GM18907 (cell line): ENCODE data around the gene FHIP2A.
"Not testable (repeated sequence)": the region's sequence is repeated elsewhere in the genome, so short reads cannot be mapped to it uniquely, and the experiment has no call there.

ENCODE experiments used
- ATAC-seq: cut with Tn5 transposase; IDR thresholded peaks from one replicate; pipeline ENCODE4 v1.9.1; 2021; ENCODE audit warnings: mild to moderate bottlenecking, moderate library complexity; ENCODE audit not compliant: unreplicated experiment

Gene FHIP2A, protein sequence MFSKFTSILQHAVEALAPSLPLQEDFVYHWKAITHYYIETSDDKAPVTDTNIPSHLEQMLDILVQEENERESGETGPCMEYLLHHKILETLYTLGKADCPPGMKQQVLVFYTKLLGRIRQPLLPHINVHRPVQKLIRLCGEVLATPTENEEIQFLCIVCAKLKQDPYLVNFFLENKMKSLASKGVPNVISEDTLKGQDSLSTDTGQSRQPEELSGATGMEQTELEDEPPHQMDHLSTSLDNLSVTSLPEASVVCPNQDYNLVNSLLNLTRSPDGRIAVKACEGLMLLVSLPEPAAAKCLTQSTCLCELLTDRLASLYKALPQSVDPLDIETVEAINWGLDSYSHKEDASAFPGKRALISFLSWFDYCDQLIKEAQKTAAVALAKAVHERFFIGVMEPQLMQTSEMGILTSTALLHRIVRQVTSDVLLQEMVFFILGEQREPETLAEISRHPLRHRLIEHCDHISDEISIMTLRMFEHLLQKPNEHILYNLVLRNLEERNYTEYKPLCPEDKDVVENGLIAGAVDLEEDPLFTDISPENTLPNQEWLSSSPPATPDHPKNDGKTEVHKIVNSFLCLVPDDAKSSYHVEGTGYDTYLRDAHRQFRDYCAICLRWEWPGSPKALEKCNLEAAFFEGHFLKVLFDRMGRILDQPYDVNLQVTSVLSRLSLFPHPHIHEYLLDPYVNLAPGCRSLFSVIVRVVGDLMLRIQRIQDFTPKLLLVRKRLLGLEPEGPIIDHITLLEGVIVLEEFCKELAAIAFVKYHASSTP

DNA sequence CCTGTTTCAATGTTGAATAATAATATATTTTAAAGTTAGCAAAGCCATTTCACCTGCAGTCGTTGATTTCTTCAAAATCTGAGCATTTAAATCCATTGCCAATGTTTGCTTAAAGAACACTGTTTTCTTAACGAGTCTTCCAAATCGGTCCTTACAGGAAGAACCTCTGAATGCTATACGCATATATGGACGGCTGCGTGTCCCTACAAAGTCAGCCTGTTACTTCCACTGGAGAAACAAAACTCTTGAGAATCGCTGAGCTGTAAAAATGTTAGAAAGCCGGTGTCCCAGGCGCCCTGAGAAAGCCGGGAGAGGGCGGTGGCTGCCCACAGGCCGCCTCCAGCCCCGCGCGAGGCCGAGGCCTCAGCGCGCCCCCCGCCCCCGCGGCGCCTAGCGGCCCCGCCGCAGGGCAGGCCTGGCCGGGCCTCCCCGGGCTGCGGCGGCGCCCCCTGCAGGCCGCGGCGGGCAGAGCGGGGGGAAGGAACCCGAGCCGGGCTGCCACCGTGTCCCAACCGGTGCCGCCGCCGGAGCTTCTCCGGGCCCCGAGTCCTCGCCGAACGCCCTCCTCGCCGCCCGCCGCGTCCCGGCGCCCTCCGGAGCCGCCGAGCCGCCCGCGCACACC, at the start of gene FHIP2A:
FHIP2A (plus strand) TSS at position 488 of the 622 bp plus-strand sequence. CDS start 299 bp downstream, outside the sequence.
- ATAC-seq, result peak; percentile 84

DNA sequence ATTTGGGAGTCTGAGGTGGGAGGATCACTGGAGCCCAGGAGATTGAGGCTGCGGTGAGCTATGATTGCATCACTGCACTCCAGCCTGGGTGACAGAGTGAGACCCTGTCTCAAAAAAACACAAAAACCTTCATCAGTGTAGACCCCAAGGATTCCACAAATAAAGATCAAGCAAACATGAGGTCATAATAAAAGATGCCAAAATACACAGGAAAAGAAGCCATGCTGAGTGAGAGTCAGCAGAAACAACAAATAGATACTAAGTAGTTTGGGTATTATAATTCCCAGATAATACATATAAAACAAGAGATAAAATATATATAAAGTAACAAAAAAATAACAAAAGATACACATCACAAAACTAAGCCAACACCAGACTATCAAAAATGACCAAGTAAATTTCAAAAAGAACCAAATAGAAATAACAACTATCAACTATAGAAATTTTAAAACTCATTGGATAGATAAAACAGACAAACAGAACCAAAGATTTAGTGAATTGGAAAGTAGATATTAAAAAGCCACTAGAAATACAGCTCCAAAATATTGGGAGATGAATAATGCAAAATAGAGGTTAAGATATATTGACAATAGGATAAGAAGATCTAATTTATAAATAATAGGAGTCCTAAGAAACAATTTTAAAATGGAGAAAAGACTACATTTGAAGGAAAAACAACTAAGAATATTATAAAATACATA, 48.9 kb upstream of the FHIP2A start:
- ATAC-seq, result no peak

DNA sequence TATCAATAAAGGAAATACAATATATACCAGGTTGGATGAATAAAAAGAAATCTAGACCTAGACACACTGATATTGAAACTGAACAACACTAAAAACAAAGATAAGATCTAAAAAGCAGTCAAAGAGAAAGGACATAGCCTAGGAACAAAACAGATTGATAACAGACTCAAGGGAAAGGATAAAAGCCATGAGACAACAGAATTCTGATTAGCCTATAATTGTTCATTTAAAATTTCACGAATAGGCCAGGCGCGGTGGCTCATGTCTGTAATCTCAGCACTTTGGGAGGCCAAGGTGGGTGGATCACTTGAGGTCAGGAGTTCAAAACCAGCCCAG, 48.4 kb upstream of the FHIP2A start:
- ATAC-seq, result no peak

DNA sequence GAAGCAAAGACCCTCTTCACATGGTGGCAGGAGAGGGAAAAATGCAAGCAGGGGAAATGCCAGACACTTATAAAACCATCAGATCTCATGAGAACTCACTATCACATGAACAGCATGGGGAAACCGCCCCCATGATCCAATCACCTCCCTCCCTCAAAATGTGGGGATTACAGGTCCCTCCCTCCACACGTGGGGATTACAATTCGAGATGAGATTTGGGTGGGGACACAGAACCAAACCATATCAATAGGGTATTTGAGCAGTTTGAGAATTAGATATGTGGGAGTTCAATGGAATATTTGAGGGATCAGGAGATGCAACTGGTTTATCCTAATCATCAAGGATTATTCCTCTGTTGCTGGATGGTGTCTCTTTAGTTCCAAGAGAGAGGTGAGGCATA, 46.5 kb upstream of the FHIP2A start:
- ATAC-seq, result not testable (repeated sequence)

DNA sequence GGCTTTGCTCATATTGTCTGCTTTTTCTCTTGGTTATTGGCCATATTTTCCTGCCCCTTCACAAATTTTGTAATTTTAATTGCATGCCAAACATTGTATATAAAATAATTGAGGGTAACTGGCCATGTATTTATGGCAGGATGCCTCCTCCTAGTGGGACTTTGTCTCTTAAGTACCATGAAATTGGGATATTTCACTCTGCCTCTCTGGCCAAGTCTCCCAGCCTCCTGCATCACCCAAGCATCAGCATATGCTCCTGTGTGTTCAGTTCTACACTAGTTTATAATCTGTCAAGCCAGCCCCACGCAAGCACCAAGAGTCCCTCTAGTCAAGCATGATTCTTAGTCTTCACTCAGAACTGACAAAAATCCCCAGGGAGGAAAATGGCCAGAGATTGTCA, 44.2 kb upstream of the FHIP2A start:
- ATAC-seq, result no peak

DNA sequence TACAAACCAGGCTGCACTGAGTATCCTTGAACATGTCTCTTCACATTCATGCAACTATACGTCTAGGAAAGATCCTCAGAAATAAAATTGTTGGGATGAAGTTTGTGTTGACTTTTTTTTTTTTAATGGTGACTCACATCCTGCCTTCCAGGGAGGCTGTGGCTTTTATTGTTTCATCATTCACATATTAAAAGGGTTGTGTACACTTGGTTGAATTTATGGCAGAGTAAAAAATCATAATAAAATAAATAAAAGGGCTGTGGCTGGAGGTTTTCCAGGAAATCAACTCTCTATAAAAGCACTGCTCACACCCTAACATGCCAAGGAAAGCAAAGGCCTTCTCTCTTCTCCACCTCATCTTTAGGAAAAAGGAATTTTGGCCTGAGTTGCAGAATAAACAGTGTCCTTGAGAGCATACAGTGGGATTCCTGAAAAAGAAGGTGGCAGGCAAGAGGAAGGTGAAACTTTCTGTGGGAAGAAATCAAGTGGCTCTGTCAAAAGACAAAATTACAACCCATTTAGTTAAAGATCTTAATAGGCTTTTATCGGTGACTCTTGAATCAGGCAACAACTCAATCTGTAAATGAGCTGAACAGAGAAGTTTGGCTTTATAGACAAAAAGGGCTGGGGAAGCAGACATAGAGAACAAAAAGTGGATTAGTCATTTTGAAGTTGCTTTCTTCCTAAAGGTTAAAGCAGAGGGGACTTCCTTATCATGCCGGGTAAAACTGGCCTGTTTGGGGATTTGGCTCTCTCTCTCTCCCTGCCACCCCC, 41.6 kb upstream of the FHIP2A start:
- ATAC-seq, result no peak

DNA sequence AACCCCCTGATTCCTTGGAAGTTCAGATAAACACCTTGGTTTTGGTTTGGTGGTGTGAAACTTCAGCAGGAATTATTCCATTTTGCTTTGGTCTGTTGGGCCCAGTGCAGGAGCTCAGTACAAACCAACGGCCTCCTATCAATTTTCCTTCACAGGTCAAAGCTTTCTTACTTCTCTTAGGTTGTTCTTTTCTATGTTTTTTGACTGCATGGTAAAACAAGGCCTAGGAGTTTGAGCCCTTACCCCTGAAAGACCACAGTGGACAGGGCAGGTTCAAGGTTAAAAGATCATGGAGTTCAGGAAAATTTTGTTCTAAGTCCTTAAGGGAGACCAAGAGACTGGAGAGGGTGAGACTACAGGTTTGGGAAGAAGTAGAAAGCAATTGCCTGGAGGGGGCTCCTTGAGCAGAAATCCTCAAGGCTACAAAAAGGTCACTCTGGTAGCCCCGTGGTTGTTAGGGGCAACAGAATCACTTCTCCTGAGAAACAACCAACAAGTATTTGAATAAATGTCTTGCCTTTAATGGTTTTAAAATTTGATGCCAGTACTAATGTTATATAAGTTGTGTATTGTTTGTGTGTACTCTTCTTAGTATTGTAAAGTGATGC, 40.9 kb upstream of the FHIP2A start:
- no peak for ATAC-seq

DNA sequence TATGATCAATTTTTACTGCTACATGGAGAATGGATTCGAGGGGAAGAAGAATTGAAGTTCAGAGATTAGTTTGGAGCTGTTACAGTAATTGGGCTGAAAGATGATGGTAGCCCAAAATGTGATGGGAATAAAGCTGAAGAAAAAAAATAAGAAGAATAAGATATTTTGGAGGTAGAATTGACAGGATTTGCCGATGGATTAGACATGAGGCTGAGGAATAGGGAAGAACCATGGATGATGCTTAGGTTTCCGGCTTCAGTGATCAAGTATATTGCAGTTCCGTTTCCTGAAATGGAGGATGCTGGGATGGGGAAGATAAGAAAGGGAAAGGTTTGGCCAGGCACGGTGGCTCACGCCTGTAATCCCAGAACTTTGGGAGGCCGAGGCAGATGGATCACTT, 38.9 kb upstream of the FHIP2A start:
- no peak for ATAC-seq

DNA sequence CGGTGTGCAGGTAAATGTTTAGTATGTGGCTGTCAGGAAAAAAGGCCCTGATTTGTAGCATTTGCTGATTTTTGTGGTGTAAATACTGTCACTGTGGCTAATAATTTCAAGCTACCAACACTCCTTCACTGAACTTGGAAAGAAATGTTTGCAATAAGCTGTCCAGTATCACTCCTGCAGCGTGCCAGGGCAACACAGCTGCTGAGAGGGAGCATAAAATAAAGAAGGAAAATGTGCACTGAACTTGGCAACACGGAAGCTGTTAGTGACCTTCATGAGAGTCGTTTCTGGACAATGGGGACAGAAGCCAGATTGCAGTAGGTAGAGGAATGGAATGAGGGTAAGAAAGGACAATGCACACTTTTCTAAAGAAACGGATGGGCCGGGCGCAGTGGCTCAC, 37.9 kb upstream of the FHIP2A start:
- no peak for ATAC-seq

DNA sequence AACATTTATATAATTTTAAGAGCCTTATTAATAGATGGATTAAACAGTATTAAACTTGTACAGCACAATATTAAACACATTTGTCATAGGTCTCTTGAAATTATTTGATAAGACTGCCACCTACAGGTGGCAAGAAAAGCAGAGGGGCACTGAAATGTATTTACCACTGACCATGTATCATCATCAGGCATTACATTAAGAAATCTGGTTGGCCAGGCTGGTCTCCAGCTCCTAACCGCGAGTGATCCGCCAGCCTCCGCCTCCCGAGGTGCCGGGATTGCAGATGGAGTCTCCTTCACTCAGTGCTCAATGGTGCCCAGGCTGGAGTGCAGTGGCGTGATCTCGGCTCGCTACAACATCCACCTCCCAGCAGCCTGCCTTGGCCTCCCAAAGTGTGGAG, 35.1 kb upstream of the FHIP2A start:
- peak; percentile 64 for ATAC-seq

DNA sequence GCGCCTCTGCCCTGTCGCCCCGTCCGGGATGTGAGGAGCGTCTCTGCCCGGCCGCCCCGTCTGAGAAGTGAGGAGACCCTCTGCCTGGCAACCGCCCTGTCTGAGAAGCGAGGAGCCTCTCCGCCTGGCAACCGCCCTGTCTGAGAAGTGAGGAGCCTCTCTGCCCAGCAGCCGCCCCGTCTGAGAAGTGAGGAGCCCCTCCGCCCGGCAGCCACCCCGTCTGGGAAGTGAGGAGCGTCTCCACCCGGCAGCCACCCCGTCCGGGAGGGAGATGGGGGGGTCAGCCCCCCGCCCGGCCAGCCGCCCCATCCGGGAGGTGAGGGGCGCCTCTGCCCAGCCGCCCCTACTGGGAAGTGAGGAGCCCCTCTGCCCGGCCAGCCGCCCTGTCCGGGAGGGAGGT, 34.4 kb upstream of the FHIP2A start:
- ATAC-seq, result not testable (repeated sequence)

DNA sequence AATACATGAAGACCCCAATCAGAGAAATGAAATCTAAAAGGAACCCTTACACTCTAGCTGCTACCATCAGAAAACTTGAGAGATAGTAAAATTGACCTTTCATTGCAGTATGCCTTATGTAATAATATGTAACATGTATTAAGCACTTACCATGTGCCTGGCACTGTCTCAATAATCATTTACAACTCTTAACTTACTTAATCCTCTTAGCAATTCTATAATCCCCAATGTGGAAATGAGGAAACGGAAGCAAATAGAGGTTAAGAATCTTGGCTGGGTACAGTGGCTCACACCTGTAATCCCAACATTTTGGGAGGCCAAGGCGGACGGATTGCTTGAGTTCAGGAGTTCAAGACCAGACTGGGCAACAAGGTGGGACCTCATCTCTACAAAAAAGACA, 29.8 kb upstream of the FHIP2A start:
- ATAC-seq, result no peak

DNA sequence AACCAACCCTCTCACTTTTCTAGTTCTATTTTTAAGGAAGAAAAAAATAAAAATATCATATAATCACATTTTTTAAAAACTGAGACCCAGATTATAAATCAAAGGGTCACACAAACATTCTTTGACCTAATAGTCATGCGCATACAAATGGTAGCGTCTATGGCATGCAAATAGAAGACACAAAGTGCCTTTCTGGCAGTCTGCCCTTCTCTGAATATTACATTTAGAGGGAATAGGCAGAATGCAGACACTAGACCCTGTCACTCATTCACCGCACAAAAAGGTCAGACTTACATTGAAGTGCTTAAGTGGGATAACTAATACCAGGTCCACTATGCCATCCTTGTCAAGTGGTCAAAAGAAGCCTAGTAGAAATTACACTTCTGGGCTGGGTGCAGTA, 26.5 kb upstream of the FHIP2A start:
- no peak for ATAC-seq

DNA sequence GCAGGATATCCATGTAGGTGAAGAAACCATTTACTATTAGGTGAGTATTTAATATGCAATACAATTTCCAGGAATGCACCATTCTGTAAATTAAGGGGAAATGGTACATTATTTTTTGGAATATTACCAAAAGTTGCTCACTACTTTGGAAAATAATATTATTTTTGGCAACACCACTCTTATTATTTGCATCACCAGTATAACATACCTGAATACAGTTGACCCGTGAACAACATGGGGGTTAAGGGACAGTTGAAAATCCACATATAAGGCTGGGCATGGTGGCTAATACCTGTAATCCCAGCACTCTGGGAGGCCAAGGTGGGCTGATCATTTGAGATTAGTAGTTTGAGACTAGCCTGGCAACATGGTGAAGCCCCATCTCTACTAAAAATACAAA, 21.2 kb upstream of the FHIP2A start:
- no peak for ATAC-seq

DNA sequence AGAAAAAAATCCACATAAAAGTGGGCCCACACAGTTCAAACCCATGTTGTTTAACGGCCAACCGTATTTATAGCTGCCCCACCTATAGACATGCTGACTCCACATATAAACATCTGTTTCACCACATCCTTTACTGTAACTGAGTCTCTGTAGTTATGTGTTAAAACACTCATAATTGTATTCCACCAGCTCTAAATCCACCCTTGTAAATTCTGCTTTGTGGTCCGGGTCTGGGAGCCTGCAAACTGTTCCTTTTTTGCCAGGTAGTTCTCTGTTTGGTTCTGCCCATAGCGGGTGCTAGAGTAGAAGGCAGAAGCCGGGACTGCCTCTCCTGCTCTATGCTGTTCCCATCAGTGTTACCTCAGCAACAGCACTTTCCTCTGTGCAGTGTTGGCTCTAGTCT, 20.2 kb upstream of the FHIP2A start:
- peak; percentile 78 for ATAC-seq

DNA sequence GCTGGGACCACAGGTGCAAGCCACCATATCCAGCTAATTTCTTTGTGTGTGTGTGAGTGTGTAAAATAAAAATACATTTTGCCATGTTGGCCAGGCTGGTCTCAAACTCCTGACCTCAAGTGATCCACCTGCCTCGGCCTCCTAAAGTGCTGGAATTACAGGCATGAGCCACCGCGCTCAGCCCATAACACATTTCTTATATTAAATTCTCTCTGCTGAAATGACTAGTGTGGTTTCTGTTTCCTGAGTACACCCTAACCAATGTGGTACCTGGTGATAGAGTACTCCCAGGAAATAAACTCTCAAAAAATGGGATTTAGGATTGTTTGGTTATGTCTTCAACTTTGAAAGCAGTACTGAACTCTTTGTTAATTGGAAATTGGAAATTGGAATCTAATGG, 19.4 kb upstream of the FHIP2A start:
- no peak for ATAC-seq

DNA sequence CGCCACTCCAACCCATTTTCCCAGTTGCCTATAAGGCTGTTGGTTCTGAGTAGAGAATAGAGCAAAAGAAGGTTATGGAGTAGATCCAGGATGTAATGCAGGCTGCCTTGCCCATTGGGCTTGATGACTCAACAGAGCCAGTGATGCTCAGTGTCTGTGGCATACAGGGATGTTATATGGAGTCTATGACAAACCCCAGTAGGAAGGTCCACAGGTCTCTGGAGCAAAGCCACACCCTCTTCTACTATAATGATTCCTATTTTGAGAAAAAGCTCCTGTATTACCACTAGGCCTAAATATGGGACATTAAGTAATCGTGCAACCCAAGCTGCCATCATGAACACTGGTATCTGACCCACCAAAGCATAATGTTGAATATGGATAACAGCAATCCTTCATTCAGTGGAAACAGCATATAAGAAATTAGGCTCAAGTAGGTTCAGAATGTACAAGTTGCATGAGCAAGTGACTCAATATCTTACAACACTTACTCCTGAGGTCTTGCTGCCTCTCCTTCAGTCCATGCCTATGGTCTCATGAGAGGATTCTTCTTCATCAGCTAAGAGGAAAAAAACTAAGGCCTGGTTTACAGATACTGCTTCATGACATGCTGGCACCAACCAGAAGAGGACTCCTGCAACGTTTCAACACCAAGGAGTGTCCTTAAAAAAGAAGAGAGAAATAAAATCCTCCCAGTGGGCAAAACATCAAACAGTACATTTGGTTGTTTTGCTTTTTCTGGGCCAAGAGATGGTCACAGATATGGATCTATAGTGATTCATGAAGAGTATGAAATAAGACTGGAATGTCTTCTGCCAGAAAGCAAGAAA, 14.8 kb upstream of the FHIP2A start:
- ATAC-seq, result no peak

DNA sequence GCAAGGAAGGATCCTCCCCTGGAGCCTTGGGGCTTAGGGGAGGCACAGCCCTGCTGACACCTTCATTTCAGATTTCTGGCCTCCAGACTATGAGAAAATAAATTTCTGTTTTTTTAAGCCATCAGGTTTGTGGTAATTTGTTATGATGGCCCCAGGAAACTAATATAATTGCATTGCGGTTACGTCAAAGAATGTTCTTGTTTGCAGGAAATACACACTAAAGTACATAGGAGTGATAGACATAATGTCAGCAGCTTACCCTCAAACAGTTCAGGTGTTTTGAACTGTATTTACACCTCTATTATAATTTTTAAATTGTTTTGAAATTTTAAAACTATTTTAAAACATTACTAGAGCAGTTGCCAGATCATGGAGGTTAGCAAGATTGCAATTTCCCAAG, 12.6 kb upstream of the FHIP2A start:
- ATAC-seq, result no peak

DNA sequence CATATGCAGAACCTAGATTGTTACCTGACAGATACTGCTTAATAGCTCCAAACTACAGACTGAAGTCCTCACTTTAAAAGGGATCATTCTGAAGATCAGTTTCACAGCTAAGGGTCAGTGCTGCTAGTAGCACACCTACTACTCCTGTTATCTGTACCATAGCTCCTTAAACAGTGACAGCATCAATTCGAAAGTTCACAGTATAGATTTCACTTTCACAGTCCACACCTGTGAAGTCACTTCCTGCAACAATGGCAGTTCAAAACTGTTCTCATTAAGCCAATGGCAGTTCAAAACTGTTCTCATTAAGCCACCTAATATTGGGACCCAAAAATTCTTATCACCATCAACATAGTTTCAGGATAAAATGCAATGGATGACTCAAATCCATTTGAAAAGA, 10.7 kb upstream of the FHIP2A start:
- ATAC-seq, result peak; percentile 100
